OCI-LY7 (cell line): Measurements from ENCODE around the gene HASPIN. TPM values are rescaled to one million over a fixed set of nuclear protein-coding genes. Genes with fewer than 3 reads are reported as not detected.

Experiments
- BruUV-seq: library from RNA; stranded (reverse); fragments of 400-500 nt; replicated peaks from 2 replicates; lab custom pipeline; 2021; lab: Mats Ljungman, UMichigan
- CTCF ChIA-PET: fragments of 300-600 bp; sonication (Branson Sonifier 250); formaldehyde crosslinking; loops from one replicate; lab custom pipeline; 2022; ENCODE audit warnings: antibody characterized with exemption; ENCODE audit not compliant: unreplicated experiment; lab: Charles Lee
- POLR2A ChIA-PET: fragments of 300-600 bp; sonication (Branson Sonifier 250); formaldehyde crosslinking; loops from one replicate; lab custom pipeline; 2022; ENCODE audit warnings: antibody characterized with exemption; lab: Charles Lee
- DNase-seq: peaks from one replicate; pipeline ENCODE4 v3.0.0-alpha.2; 2015; ENCODE audit warnings: low spot score
- H2AFZ ChIP-seq: fragments of 200-600 bp; sonication (generic), shearing (Covaris generic); 2 replicates; pipeline ENCODE4 v1.6.1; 2014; ENCODE audit warnings: mild to moderate bottlenecking, antibody characterized with exemption, low read length, moderate library complexity
- H3K27ac ChIP-seq: fragments of 200-600 bp; sonication (generic); 2 replicates; pipeline ENCODE4 v1.5.1; 2014; ENCODE audit warnings: mixed run types, low read depth, mild to moderate bottlenecking, moderate library complexity, low read length, inconsistent platforms; ENCODE audit not compliant: poor library complexity, severe bottlenecking
- H3K36me3 ChIP-seq: fragments of 200-600 bp; sonication (generic); 2 replicates; pipeline ENCODE4 v1.6.1; 2014; ENCODE audit warnings: mild to moderate bottlenecking, antibody characterized with exemption, low read length, moderate library complexity, mixed read lengths; ENCODE audit not compliant: insufficient read depth
- H3K4me1 ChIP-seq: fragments of 200-600 bp; sonication (generic); 2 replicates; pipeline ENCODE4 v1.5.1; 2014; ENCODE audit warnings: mild to moderate bottlenecking, low read length; ENCODE audit not compliant: insufficient read depth, poor library complexity, severe bottlenecking
- H3K4me2 ChIP-seq: fragments of 200-600 bp; sonication (generic); 2 replicates; pipeline ENCODE4 v1.6.1; 2014; ENCODE audit warnings: mild to moderate bottlenecking, low read length
- H3K4me3 ChIP-seq: fragments of 200-600 bp; sonication (generic); 2 replicates; pipeline ENCODE4 v1.5.1; 2014; ENCODE audit warnings: mild to moderate bottlenecking, low read depth, low read length; ENCODE audit not compliant: poor library complexity, severe bottlenecking
- H3K79me2 ChIP-seq: fragments of 200-600 bp; sonication (generic); 2 replicates; pipeline ENCODE4 v1.6.1; 2016; ENCODE audit warnings: low read depth, mild to moderate bottlenecking, low read length, moderate library complexity, mixed read lengths; ENCODE audit not compliant: insufficient read depth
- H3K9me2 ChIP-seq: fragments of 200-600 bp; sonication (generic); 2 replicates; pipeline ENCODE4 v1.6.1; 2016; ENCODE audit warnings: mild to moderate bottlenecking, low read length, mixed read lengths; ENCODE audit not compliant: insufficient read depth
- H3K9me3 ChIP-seq: fragments of 200-600 bp; sonication (generic); 2 replicates; pipeline ENCODE4 v1.6.1; 2014; ENCODE audit warnings: mild to moderate bottlenecking, mixed run types, low read length, mixed read lengths
- H4K20me1 ChIP-seq: fragments of 200-600 bp; sonication (generic); 2 replicates; pipeline ENCODE4 v1.6.1; 2014; ENCODE audit warnings: mild to moderate bottlenecking, antibody characterized with exemption, low read length, moderate library complexity, mixed read lengths; ENCODE audit not compliant: insufficient read depth
- CTCF ChIP-seq: fragments of 200-600 bp; sonication (generic); conservative IDR thresholded peaks from 2 replicates; pipeline ENCODE4 v1.5.1; 2014; ENCODE audit warnings: mild to moderate bottlenecking, antibody characterized with exemption, low read length, moderate library complexity, mixed read lengths
- EZH2phosphoT487 ChIP-seq: fragments of 200-600 bp; sonication (generic); IDR thresholded peaks from 2 replicates; pipeline ENCODE4 v1.6.1; 2018; ENCODE audit warnings: low read depth, borderline replicate concordance, mild to moderate bottlenecking, mixed run types, antibody characterized with exemption, low read length, moderate library complexity, mixed read lengths
- intact Hi-C: fragments of 100-400 bp; cut with micrococcal nuclease; formaldehyde crosslinking; loops from one replicate; pipeline ENCODE4 v1.10.0; 2022; ENCODE audit not compliant: unreplicated experiment
- total RNA-seq, 2 experiments: library from RNA; depleted of rRNA in 1 of 2; stranded (reverse); fragments of >200 nt in 1 of 2; shearing (Covaris generic) in 1 of 2; gene quantifications; 2 replicates each; pipeline ENCODE4 v1.2.3, GENCODE V29; 2014 to 2022

The HASPIN gene
- total RNA-seq, 2 experiments from 2014 or later: 66.2 to 88.6 TPM

- peaks cover 38% of the 10 kb centered on the region for H3K36me3 ChIP-seq
Observed at GRCh38 chr17:3710951-3711383, 12.7 kb upstream of the HASPIN start.

GRCh38 chr17:3712811-3713463 is 10.8 kb upstream of the HASPIN start:
- Histone ChIP-seq H3K4me2 (peak overlapping the region; percentile 77), H3K9me2 (no peaks in the 10 kb centered on the region), H3K27ac (peak overlapping the region; percentile 96), H2AFZ (no peak overlapping the region), H3K4me3 (no peak overlapping the region), H3K9me3 (no peaks in the 10 kb centered on the region), H3K36me3 (peaks cover 58% of the 10 kb centered on the region), H3K4me1 (peaks cover 73% of the 10 kb centered on the region), H4K20me1 (no peaks in the 10 kb centered on the region), H3K79me2 (peaks cover 5% of the 10 kb centered on the region; the same call in 1 of the 2 replicates)
- ChIA-PET CTCF (no interaction called here), POLR2A (interaction anchor here (1.5 to 1.7 kb wide), 2 partner anchors 10 to 16 kb away, joined by 4 to 8 read pairs; partner anchors contain the start of genes HASPIN and P2RX5)
- no TSS peak for BruUV-seq
- no peak for DNase-seq
- TF ChIP-seq CTCF: no peak
- no peak for TF ChIP-seq EZH2phosphoT487
- intact Hi-C loops: no loop called here

More at GRCh38 chr17:3710951-3711383, 12.7 kb upstream of the HASPIN start:
- BruUV-seq: no TSS peak
- no peak for TF ChIP-seq EZH2phosphoT487
- TF ChIP-seq CTCF: no peak
- POLR2A ChIA-PET: interaction anchor here (0.6 to 2.6 kb wide), 6 partner anchors 12 to 1319 kb away, joined by 3 to 16 read pairs (median 6); partner anchors contain the start of gene P2RX5
- CTCF ChIA-PET: interaction anchor here (0.7 to 1.2 kb wide), 4 partner anchors 15 to 133 kb away, joined by 3 to 4 read pairs (median 4); partner anchors contain the start of gene P2RX5
- Histone ChIP-seq H3K4me2 (peak overlapping the region; percentile 77), H3K79me2 (no peaks in the 10 kb centered on the region; the same call in 1 of the 2 replicates), H3K27ac (peak overlapping the region; percentile 96), H3K9me3 (no peaks in the 10 kb centered on the region), H3K4me1 (peaks cover 70% of the 10 kb centered on the region), H4K20me1 (no peaks in the 10 kb centered on the region), H2AFZ (no peak overlapping the region), H3K9me2 (no peaks in the 10 kb centered on the region), H3K4me3 (peak overlapping the region; percentile 52)
- DNase-seq: peak; percentile 96
- intact Hi-C loops: loop anchor here (1.0 kb wide), 2 partner anchors 12 to 15 kb away; partner anchors contain the start of genes HASPIN and P2RX5
